Transverse colon (tissue), 4 donors: ENCODE data around the gene WASF2. TPM values are rescaled to one million over a fixed set of nuclear protein-coding genes. Genes with fewer than 3 reads are reported as not detected.

Experiments used
- DNase-seq: peaks from one replicate; pipeline ENCODE4 v3.0.0-alpha.2; 2019
- H3K27ac ChIP-seq, 4 donors: fragments of 200-600 bp; sonication (generic); 2 replicates each; pipeline ENCODE4 v1.5.1; 2016 to 2018; ENCODE audit warnings: inconsistent platforms in 4 of 4
- H3K27me3 ChIP-seq: fragments of 200-600 bp; sonication (generic); 2 replicates; pipeline ENCODE4 v1.5.1; 2017; ENCODE audit warnings: inconsistent platforms
- H3K36me3 ChIP-seq, 4 donors: fragments of 200-600 bp; sonication (generic); 2 replicates each; pipeline ENCODE4 v1.5.1; 2017 to 2019; ENCODE audit warnings: inconsistent platforms in 4 of 4
- H3K4me1 ChIP-seq, 4 donors: fragments of 200-600 bp; sonication (generic); 2 replicates each; pipeline ENCODE4 v1.5.1; 2017 to 2020; ENCODE audit warnings: inconsistent platforms in 4 of 4
- H3K4me3 ChIP-seq, 4 donors: fragments of 200-600 bp; sonication (generic); 1 replicate in 1 of 4; 2 replicates in 3 of 4; pipeline versions ENCODE4 v1.5.1 to v1.6.1; 2017 to 2019; ENCODE audit warnings: inconsistent platforms in 4 of 4
- H3K9me3 ChIP-seq, 2 donors: fragments of 200-600 bp; sonication (generic); 2 replicates each; pipeline ENCODE4 v1.5.1; 2017 to 2019; ENCODE audit warnings: inconsistent platforms in 2 of 2
- CTCF ChIP-seq, 5 experiments: fragments of 200-600 bp in 3 of 5; fragments of 450-650 bp in 2 of 5; sonication (generic) in 3 of 5; IDR thresholded peaks; 1 replicate in 2 of 5; 2 replicates in 3 of 5; pipeline ENCODE4 v1.5.1; 2016 to 2017; ENCODE audit warnings: antibody characterized with exemption in 5 of 5, inconsistent platforms in 3 of 5, mild to moderate bottlenecking in 2 of 5, moderate library complexity in 1 of 5
- EP300 ChIP-seq: sonication (generic); formaldehyde crosslinking; IDR thresholded peaks from one replicate; pipeline ENCODE4 v1.6.1; 2017; ENCODE audit warnings: antibody characterized with exemption, low read depth
- POLR2A ChIP-seq: fragments of 450-650 bp; IDR thresholded peaks from one replicate; pipeline ENCODE4 v1.6.1; 2016; ENCODE audit warnings: antibody characterized with exemption, mild to moderate bottlenecking, moderate library complexity
- POLR2AphosphoS5 ChIP-seq, 3 donors: sonication (generic); formaldehyde crosslinking; IDR thresholded peaks; one replicate each; pipeline ENCODE4 v1.6.1; 2016; ENCODE audit warnings: antibody characterized with exemption in 3 of 3
- WGBS, 2 donors: methylation state at CpG; one replicate each; pipeline ENCODE4 v1.1.5; 2018; ENCODE audit warnings: low coverage in 1 of 2; 5-methylcytosine and 5-hydroxymethylcytosine counted together
- in situ Hi-C, 4 donors: fragments of 200-750 bp; cut with MboI; loops; one replicate each; pipeline versions ENCODE4 v1.15.0 to v1.15.1; 2017; ENCODE audit warnings: low sequenced_read_pairs in 3 of 4, low pct_ligation_motif_present in 1 of 4, low pct_unique_long_range_greater_than_20kb in 1 of 4
- intact Hi-C: fragments of 100-400 bp; cut with DNase I; formaldehyde crosslinking; loops from one replicate; pipeline ENCODE4 v1.15.1; 2023; ENCODE audit warnings: low total_unique reads
- total RNA-seq, 4 donors: library from RNA; depleted of rRNA; stranded (reverse); fragments of >200 nt; gene quantifications; one replicate each; pipeline ENCODE4 v1.1.0, GENCODE V29; 2016

The WASF2 gene
- total RNA-seq, 4 donors from 2014 or later, result 34.6 to 114 (median 60.9) TPM

DNA sequence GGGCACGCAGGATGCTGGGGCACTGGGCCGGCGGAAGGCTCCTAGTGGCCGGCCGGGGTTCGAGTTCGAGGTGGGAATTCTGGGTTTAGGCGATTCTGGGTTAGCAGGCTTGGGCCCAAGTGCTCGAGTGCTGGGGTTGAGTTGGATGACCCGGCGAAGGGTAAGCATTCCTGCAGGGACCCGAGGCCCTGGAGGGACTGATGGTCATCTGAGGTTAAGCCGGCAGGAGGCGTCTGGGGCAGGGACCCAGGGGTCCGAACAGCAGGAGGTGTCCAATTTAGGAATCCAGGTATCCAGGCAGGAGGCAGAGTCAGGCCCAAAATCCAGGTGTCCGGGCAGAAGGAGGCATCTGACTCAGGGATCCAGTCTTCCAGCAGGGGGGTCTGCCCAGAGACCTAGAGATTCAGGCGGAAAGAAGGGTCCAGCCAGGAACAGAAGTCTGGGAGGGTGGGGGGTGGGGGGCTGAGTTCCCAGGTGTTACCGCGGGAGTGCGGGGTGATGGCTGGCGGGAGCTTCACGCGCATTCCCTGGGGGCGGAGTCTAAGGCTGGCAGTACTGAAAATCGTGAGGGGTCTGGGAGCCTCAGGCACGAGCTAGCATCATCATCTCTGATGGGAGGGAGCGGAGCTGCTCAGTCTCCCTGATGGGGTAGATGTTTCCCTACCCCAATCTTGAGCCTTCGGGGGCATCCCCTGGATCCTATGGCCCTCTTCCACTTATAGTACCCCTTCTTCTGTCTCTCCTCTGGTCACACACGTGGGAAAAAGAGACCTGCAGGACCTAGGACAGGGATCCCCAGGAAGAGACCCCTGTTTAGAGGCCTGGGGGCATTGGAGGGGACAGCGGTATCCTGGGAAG lies 97.0 kb downstream of the WASF2 start:
- no peak for TF ChIP-seq EP300
- no peak for TF ChIP-seq POLR2AphosphoS5 (IDR thresholded peaks at IDR 0.05)
- TF ChIP-seq POLR2A, result no peak
- TF ChIP-seq CTCF (IDR thresholded peaks at IDR 0.05), result peak in 1 of 5 experiments; percentile 14
- H3K9me3 ChIP-seq, result no peaks in the 10 kb centered on the region
- no peaks in the 10 kb centered on the region for H3K36me3 ChIP-seq
- 41 to 93% methylated on average over 8 to 30 of the region's 30 CpGs for WGBS, 2 donors
- no peak for DNase-seq
- peaks cover 16 to 23% (median 18%) of the 10 kb centered on the region in 4 donors for H3K4me1 ChIP-seq
- in situ Hi-C loops, result loop anchor here (5.0 to 10.0 kb wide), 2 partner anchors 91 to 212 kb away; partner anchors contain the start of gene AHDC1 (in 1 of the 4)
- intact Hi-C loops, result loop anchor here (5.0 kb wide), 1 partner anchor 91 kb away; no protein-coding TSS in a partner anchor
- peak overlapping the region; percentile 29 to 74 (median 60) for H3K27ac ChIP-seq
- H3K27me3 ChIP-seq, result peaks cover 7% of the 10 kb centered on the region
- H3K4me3 ChIP-seq, result peak overlapping the region; percentile 35 to 55 (median 46)

GRCh38 chr1:27392096-27392777 lies 97.7 kb downstream of the WASF2 start, which contains the start of gene GPR3:
Gene GPR3 (plus strand): TSS chr1:27392622. CDS start chr1:27393799, 1,177 bp downstream.
- WGBS, 2 donors, result 3% methylated on average over 8 to 45 of the region's 69 CpGs
- peak; percentile 26 to 49 (median 45) for TF ChIP-seq POLR2AphosphoS5 (IDR thresholded peaks at IDR 0.05)
- TF ChIP-seq CTCF (IDR thresholded peaks at IDR 0.05), result peak; percentile 39 to 64 (median 55)
- TF ChIP-seq POLR2A, result no peak
- no peak for TF ChIP-seq EP300
- intact Hi-C loops (loop anchor here (5.0 kb wide), 1 partner anchor 90 kb away; no protein-coding TSS in a partner anchor), in situ Hi-C loops (loop anchor here (5.0 to 10.0 kb wide), 2 partner anchors 90 to 213 kb away; partner anchors contain the start of gene AHDC1 (in 1 of the 4))
- Histone ChIP-seq H3K9me3 (no peaks in the 10 kb centered on the region), H3K4me1 (peaks cover 16 to 23% (median 18%) of the 10 kb centered on the region in 4 donors), H3K27ac (peak within 1 kb of the TSS; percentile 29 to 74 (median 60)), H3K27me3 (peaks cover 7% of the 10 kb centered on the region), H3K4me3 (peak within 1 kb of the TSS; percentile 35 to 55 (median 46)), H3K36me3 (no peaks in the 10 kb centered on the region)
- peak; percentile 93 for DNase-seq

DNA sequence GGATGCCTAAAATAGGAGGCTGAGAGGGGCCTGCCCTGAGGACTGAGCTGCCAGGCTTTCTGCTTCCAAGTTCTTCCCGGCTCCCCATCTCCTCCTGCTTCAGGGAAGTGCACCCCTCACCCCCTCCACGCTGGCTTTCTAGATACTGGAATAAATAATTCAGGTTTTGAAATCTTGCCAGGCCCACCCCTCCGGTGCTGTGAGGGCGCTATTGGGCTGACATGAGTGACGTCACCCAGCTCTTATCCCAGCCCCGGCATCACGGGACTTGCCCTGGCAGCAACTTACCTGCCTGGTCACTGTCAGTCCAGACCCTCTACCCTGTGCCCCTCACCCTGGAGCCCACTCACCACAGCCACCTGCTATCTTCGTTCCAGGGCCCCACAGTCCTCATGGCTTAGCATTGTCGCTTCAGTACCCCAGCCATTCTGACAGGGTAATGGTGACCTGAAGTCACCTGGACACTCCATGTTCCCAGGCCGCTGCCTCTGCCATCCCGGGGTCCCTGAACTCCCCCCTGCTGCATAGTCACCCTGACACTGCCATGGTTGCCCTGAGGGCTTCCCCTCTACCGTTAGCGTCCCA lies 98.4 kb downstream of the WASF2 start:
- in situ Hi-C loops (loop anchor here (5.0 to 10.0 kb wide), 2 partner anchors 89 to 213 kb away; partner anchors contain the start of gene AHDC1 (in 1 of the 4)), intact Hi-C loops (loop anchor here (5.0 kb wide), 1 partner anchor 89 kb away; no protein-coding TSS in a partner anchor)

More for the DNA sequence above, 98.4 kb downstream of the WASF2 start:
- Histone ChIP-seq H3K27ac (peak overlapping the region in 3 of 4 donors; percentile 42 to 74 (median 68)), H3K9me3 (no peaks in the 10 kb centered on the region), H3K4me3 (peak overlapping the region in 2 of 4 donors; percentile 52 to 55), H3K36me3 (no peaks in the 10 kb centered on the region), H3K27me3 (peaks cover 7% of the 10 kb centered on the region), H3K4me1 (peaks cover 16 to 23% (median 18%) of the 10 kb centered on the region in 4 donors)
- TF ChIP-seq POLR2AphosphoS5 (IDR thresholded peaks at IDR 0.05) (no peak), EP300 (no peak), POLR2A (no peak), CTCF (IDR thresholded peaks at IDR 0.05) (no peak)
- 9% methylated on average over 13 of the region's 13 CpGs; no CpG with 5 or more reads in 1 of the 2 donors for WGBS, 2 donors
- DNase-seq, result peak; percentile 49
